Vagina (tissue), 2 donors: ENCODE data around the gene SPINK14.

Experiments
- CTCF ChIP-seq, 3 experiments: fragments of 450-650 bp in 2 of 3; fragments of 200-600 bp in 1 of 3; sonication (generic) in 1 of 3; IDR thresholded peaks; one replicate each; pipeline ENCODE4 v1.5.1; 2017 to 2019; ENCODE audit warnings: antibody characterized with exemption in 3 of 3, mild to moderate bottlenecking in 2 of 3, moderate library complexity in 2 of 3
- POLR2AphosphoS5 ChIP-seq, 2 donors: sonication (generic); formaldehyde crosslinking; IDR thresholded peaks; one replicate each; pipeline ENCODE4 v1.9.0; 2017; ENCODE audit warnings: antibody characterized with exemption in 2 of 2, mild to moderate bottlenecking in 2 of 2, low read depth in 1 of 2; ENCODE audit not compliant: insufficient read depth in 1 of 2

- TF ChIP-seq CTCF (IDR thresholded peaks at IDR 0.05), result no peak
- TF ChIP-seq POLR2AphosphoS5 (IDR thresholded peaks at IDR 0.05; ENCODE audit: insufficient read depth in 1 of 2, low read depth in 1 of 2), result peak in 1 of 2 donors; percentile 31
Observed at GRCh38 chr5:148208226-148208625, 39.9 kb downstream of the SPINK14 start.
